NT2/D1 (cell line): ENCODE measurements around the gene LAMA5.

Source experiments
- SUZ12 ChIP-seq: IDR thresholded peaks from 2 replicates; pipeline ENCODE4 v1.6.1; 2011; ENCODE audit not compliant: insufficient read length, insufficient read depth; ENCODE audit errors: extremely low read depth
- ZNF274 ChIP-seq: IDR thresholded peaks from 2 replicates; pipeline ENCODE4 v1.6.1; 2011; ENCODE audit warnings: mild to moderate bottlenecking, low read depth, low read length

DNA sequence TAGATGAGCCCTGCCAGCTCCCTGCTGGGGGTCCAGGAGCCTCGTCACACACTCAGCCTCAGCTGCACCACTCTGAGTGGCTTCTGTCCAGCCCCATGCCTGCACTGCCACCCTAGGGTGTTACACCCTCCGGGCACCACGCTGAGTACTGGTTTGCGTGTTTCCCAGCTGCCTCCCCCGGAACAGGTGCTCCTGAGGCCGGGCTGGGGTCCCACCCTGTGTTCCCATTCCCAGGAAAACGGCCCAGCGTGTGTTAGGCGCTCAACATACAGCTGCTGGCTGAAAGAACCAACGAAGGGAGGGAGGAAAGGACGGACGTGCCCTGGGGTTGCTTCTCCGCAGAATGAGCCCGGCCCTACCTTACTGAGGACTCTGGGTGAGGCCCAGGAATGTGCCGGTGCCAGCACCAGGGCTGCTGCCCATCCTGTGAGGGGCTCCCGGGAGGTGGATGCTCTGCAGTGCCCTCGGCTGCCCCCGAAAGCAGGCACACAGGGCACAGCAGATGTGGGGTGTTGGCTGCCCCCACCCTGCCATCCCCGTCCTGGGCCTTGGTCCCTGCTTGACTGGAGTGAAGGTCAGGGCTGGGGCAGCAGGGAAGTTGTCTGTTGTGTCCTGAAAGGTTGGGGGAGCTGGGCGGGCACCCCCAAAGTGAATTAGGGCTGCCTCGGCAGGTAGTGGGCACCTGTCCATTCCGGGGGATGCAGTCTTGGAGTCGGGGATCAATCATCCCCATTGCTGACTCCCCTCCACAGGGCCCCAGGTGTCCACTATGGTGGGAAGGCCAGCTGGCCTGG, 16.3 kb downstream of the LAMA5 start:
- no peak for TF ChIP-seq SUZ12
- no peak for TF ChIP-seq ZNF274
